A673 (cell line): ENCODE measurements around the gene RIMKLB. TPM values are rescaled to one million over a fixed set of nuclear protein-coding genes. Genes with fewer than 3 reads are reported as not detected.

ENCODE experiments used
- BruUV-seq: library from RNA; stranded (reverse); fragments of 400-500 nt; replicated peaks from 2 replicates; lab custom pipeline; 2021; lab: Mats Ljungman, UMichigan
- CTCF ChIA-PET: fragments of 300-600 bp; sonication (Branson Sonifier 250); formaldehyde crosslinking; loops from one replicate; lab custom pipeline; 2022; ENCODE audit warnings: antibody characterized with exemption; lab: Charles Lee
- POLR2A ChIA-PET: fragments of 300-600 bp; sonication (Branson Sonifier 250); formaldehyde crosslinking; loops from one replicate; lab custom pipeline; 2022; ENCODE audit warnings: antibody characterized with exemption; ENCODE audit not compliant: low non-redundant PET; lab: Charles Lee
- DNase-seq: peaks from one replicate; pipeline ENCODE4 v3.0.0-alpha.2; 2015; ENCODE audit warnings: low spot score
- H3K27ac ChIP-seq: fragments of 200-600 bp; sonication (generic); 2 replicates; pipeline ENCODE4 v1.5.1; 2016; ENCODE audit warnings: mixed run types, low read depth, mild to moderate bottlenecking, mixed read lengths, antibody characterized with exemption, low read length; ENCODE audit not compliant: poor library complexity, severe bottlenecking
- H3K27me3 ChIP-seq: fragments of 200-600 bp; sonication (generic); replicated peaks from 2 replicates; pipeline ENCODE4 v1.6.1; 2017; ENCODE audit warnings: mixed run types, low read depth, mild to moderate bottlenecking, mixed read lengths, antibody characterized with exemption, low read length; ENCODE audit not compliant: insufficient read depth, poor library complexity
- H3K36me3 ChIP-seq: fragments of 200-600 bp; sonication (generic); 2 replicates; pipeline ENCODE4 v1.6.1; 2016; ENCODE audit warnings: mixed run types, mild to moderate bottlenecking, mixed read lengths, antibody characterized with exemption, low read length; ENCODE audit not compliant: insufficient read depth, poor library complexity, severe bottlenecking
- H3K4me1 ChIP-seq: fragments of 200-600 bp; sonication (generic); 2 replicates; pipeline ENCODE4 v1.6.1; 2017; ENCODE audit warnings: mixed run types, mild to moderate bottlenecking, mixed read lengths, antibody characterized with exemption, low read length; ENCODE audit not compliant: insufficient read depth, poor library complexity, severe bottlenecking
- H3K4me3 ChIP-seq: fragments of 200-600 bp; sonication (generic); 2 replicates; pipeline ENCODE4 v1.5.1; 2016; ENCODE audit warnings: low read depth, mixed run types, mild to moderate bottlenecking, mixed read lengths, low read length; ENCODE audit not compliant: poor library complexity, severe bottlenecking
- H3K9me3 ChIP-seq: fragments of 200-600 bp; sonication (generic); 2 replicates; pipeline ENCODE4 v1.6.1; 2016; ENCODE audit warnings: mixed run types, low read depth, mild to moderate bottlenecking, mixed read lengths, antibody characterized with exemption, low read length; ENCODE audit not compliant: poor library complexity, severe bottlenecking
- CTCF ChIP-seq: fragments of 300-800, 200-600 bp; sonication (generic); conservative IDR thresholded peaks from 2 replicates; pipeline ENCODE4 v1.5.1; 2017; ENCODE audit warnings: low read depth, mild to moderate bottlenecking, antibody characterized with exemption, low read length, moderate library complexity, mixed read lengths
- EZH2 ChIP-seq: fragments of 200-600 bp; sonication (generic); IDR thresholded peaks from 2 replicates; pipeline ENCODE4 v1.6.1; 2017; ENCODE audit warnings: borderline replicate concordance, low read depth, mild to moderate bottlenecking, mixed read lengths, antibody characterized with exemption, low read length; ENCODE audit not compliant: poor library complexity, severe bottlenecking
- intact Hi-C: fragments of 100-400 bp; cut with micrococcal nuclease; formaldehyde crosslinking; loops from one replicate; pipeline ENCODE4 v1.10.0; 2022; ENCODE audit not compliant: unreplicated experiment
- total RNA-seq: library from RNA; stranded (reverse); gene quantifications from 2 replicates; pipeline ENCODE4 v1.2.3, GENCODE V29; 2021

RIMKLB gene
- total RNA-seq, 1 experiment from 2014 or later, result 21.9 TPM

GRCh38 chr12:8692573-8692972 lies 5.2 kb upstream of the RIMKLB start:
- H3K9me3 ChIP-seq, result no peaks in the 10 kb centered on the region
- peaks cover 24% of the 10 kb centered on the region for H3K4me1 ChIP-seq
- H3K27me3 ChIP-seq, result no peaks in the 10 kb centered on the region
- no peaks in the 10 kb centered on the region for H3K36me3 ChIP-seq
- intact Hi-C loops, result no loop called here
- H3K4me3 ChIP-seq, result no peak overlapping the region
- H3K27ac ChIP-seq, result peak overlapping the region; percentile 30
- CTCF ChIA-PET, result no interaction called here
- BruUV-seq, result no TSS peak
- TF ChIP-seq EZH2 (no peak), CTCF (no peak)
- POLR2A ChIA-PET, result no interaction called here
- peak; percentile 37 for DNase-seq

GRCh38 chr12:8695116-8695515 lies 2.7 kb upstream of the RIMKLB start:
- DNase-seq, result no peak
- Histone ChIP-seq H3K36me3 (peaks cover under 1% of the 10 kb centered on the region), H3K27ac (no peak overlapping the region), H3K4me3 (no peak overlapping the region), H3K9me3 (no peaks in the 10 kb centered on the region), H3K27me3 (no peaks in the 10 kb centered on the region), H3K4me1 (peaks cover 29% of the 10 kb centered on the region)
- POLR2A ChIA-PET, result no interaction called here
- CTCF ChIA-PET, result no interaction called here
- no TSS peak for BruUV-seq
- TF ChIP-seq CTCF (no peak), EZH2 (no peak)
- intact Hi-C loops, result no loop called here

- H3K4me1 ChIP-seq, result peaks cover 38% of the 10 kb centered on the region
- ChIA-PET POLR2A (no interaction called here), CTCF (no interaction called here)
- H3K4me3 ChIP-seq, result peak overlapping the region; percentile 92
- no peak for DNase-seq
- no peak for TF ChIP-seq CTCF
- no peak for TF ChIP-seq EZH2
- no peaks in the 10 kb centered on the region for H3K27me3 ChIP-seq
- H3K27ac ChIP-seq, result peak overlapping the region; percentile 67
- intact Hi-C loops, result no loop called here
- no peaks in the 10 kb centered on the region for H3K9me3 ChIP-seq
- BruUV-seq, result no TSS peak
- peaks cover 5% of the 10 kb centered on the region for H3K36me3 ChIP-seq
Observed at GRCh38 chr12:8696442-8697090, 1.2 kb upstream of the RIMKLB start.
